ENCODE results near the gene GPR45. TPM values are rescaled to one million over a fixed set of nuclear protein-coding genes. Genes with fewer than 3 reads are reported as not detected.
"Not testable (repeated sequence)": the region's sequence is repeated elsewhere in the genome, so short reads cannot be mapped to it uniquely, and the experiment has no call there.

The GPR45 gene
- total RNA-seq, 1 donor from 2014 or later, result not detected

DNA sequence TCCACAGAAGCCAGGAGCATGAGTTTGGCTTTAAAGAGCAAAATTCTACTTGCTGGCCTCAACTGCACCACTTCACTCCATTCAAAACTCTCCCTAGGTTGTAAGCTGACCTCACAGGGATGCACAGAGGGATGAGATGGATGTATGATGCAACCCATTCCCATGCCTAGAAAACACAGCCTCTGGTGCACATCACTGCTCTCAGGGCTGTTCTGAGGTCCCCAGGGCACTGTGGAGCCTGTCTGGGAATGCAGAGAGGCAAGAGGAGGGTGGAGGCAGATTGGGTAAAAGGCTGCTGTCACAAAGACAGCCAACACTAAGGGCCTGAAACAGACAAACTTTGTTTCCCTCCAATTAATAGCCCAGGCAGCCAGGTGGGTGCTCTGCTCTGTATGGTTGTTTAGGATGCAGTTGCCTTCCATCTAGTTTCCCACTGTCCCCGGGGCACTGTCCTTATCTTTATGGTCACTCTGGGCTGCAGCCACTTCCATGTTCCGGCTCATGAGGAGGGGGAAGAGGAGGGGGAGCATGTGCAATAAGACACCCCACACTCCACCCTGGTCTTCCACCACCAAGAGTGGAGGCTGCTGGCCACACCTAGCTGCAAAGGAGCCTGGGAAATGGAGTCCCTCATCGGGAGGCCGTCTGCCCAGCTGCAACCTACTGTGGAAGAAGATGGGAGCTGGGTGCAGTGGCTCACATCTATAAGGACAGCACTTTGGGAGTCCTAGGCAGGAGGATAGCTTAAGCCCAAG is 7.0 kb downstream of the GPR45 start:
- Histone ChIP-seq H3K9me3 (no peaks in the 10 kb centered on the region), H3K27me3 (no peaks in the 10 kb centered on the region), H3K4me3 (no peak overlapping the region), H3K36me3 (no peaks in the 10 kb centered on the region), H3K27ac (no peak overlapping the region), H3K4me1 (no peaks in the 10 kb centered on the region)
- TF ChIP-seq, protein P1, sequence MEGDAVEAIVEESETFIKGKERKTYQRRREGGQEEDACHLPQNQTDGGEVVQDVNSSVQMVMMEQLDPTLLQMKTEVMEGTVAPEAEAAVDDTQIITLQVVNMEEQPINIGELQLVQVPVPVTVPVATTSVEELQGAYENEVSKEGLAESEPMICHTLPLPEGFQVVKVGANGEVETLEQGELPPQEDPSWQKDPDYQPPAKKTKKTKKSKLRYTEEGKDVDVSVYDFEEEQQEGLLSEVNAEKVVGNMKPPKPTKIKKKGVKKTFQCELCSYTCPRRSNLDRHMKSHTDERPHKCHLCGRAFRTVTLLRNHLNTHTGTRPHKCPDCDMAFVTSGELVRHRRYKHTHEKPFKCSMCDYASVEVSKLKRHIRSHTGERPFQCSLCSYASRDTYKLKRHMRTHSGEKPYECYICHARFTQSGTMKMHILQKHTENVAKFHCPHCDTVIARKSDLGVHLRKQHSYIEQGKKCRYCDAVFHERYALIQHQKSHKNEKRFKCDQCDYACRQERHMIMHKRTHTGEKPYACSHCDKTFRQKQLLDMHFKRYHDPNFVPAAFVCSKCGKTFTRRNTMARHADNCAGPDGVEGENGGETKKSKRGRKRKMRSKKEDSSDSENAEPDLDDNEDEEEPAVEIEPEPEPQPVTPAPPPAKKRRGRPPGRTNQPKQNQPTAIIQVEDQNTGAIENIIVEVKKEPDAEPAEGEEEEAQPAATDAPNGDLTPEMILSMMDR (IDR thresholded peaks at IDR 0.05), result no peak
- intact Hi-C loops (cut with DNase I), result no loop called here
- no peak for DNase-seq (ENCODE audit: low spot score in 2 of 2)

DNA sequence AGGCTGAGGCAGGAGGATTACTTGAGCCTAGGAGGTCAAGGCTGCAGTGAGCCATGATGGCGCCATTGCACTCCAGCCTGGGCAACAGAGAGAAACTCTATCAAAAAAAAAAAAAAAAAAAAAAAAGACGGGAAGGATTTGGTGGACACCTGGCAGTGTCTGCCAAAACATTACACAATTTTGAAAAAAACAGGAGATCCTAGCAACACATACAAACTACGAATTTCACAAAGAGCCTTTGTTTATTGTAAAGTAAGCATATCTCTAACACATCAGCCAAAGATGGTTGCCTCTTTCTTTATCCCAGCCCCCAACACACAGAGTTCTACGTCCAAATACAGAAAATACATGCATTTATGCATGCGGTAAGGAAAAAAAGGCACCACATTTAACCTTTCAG is 7.6 kb downstream of the GPR45 start:
- Histone ChIP-seq H3K27me3 (no peaks in the 10 kb centered on the region), H3K27ac (no peak overlapping the region), H3K9me3 (no peaks in the 10 kb centered on the region), H3K4me3 (no peak overlapping the region), H3K4me1 (no peaks in the 10 kb centered on the region), H3K36me3 (no peaks in the 10 kb centered on the region)
- no peak for DNase-seq (ENCODE audit: low spot score in 2 of 2)
- intact Hi-C loops (cut with DNase I), result no loop called here
- TF ChIP-seq, protein P1 (IDR thresholded peaks at IDR 0.05), result no peak

DNA sequence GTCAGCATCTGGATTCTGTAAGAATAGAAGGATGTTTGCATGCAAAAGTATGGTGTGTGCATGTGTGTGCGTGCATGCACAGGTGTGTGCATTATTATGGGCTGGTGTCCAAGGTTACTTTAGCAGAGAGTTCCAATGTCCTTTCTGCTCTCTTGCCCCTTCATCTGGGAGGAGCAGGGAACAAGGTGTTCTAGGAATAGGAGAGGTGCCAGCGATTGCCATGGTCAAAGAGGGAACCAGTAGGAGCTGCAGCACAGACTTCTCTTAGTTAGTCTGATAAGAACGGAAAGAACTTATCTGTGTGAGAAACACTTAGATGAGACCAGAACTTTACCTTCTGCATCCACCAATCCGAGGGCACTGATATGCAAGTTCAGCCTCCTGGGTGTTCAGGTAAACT is 8.3 kb downstream of the GPR45 start:
- DNase-seq (ENCODE audit: low spot score in 2 of 2), result no peak
- no peak overlapping the region for H3K4me3 ChIP-seq
- intact Hi-C loops (cut with DNase I), result no loop called here
- no peaks in the 10 kb centered on the region for H3K9me3 ChIP-seq
- H3K27ac ChIP-seq, result no peak overlapping the region
- no peaks in the 10 kb centered on the region for H3K4me1 ChIP-seq
- no peaks in the 10 kb centered on the region for H3K27me3 ChIP-seq
- TF ChIP-seq, protein P1 (IDR thresholded peaks at IDR 0.05), result no peak
- no peaks in the 10 kb centered on the region for H3K36me3 ChIP-seq

DNA sequence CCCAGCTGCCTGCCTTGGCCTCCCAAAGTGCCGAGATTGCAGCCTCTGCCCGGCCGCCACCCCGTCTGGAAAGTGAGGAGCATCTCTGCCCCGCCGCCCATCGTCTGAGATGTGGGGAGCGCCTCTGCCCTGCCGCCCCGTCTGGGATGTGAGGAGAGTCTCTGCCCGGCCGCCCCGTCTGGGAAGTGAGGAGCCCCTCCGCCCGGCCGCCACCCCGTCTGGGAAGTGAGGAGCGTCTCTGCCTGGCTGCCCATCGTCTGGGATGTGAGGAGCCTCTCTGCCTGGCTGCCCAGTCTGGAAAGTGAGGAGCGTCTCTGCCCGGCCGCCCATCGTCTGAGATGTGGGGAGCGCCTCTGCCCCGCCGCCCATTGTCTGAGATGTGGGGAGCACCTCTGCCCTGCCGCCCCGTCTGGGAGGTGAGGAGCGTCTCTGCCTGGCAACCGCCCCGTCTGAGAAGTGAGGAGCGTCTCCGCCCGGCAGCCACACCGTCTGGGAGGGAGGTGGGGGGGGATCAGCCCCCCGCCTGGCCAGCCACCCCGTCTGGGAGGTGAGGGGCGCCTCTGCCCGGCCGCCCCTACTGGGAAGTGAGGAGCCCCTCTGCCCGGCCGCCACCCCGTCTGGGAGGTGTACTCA is 9.6 kb downstream of the GPR45 start:
- H3K27ac ChIP-seq; H3K36me3 ChIP-seq; DNase-seq (ENCODE audit: low spot score in 2 of 2); intact Hi-C loops (cut with DNase I); H3K27me3 ChIP-seq; H3K4me1 ChIP-seq; H3K4me3 ChIP-seq; H3K9me3 ChIP-seq: not testable (repeated sequence)

DNA sequence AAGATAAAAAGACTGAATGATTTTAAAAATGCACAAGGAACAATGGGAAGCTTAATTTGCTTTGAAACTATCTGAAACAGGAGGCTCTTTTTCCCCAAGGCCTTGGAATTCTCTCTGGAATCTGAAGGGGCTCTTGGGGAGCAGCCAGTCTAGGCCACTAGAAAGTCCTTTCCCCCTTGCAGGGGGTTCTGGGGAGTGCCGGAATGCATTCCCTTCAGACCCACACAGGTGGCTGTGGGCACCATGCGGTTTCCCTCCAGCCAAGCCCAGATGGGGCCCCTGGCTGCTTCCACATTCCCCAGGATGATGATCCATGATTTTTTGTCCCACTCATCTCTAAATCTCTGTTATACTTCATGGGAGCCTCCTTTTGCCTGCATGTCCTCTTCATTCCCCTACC is 10.7 kb downstream of the GPR45 start:
- DNase-seq (ENCODE audit: low spot score in 2 of 2), result no peak

More for the DNA sequence above, 10.7 kb downstream of the GPR45 start:
- no peak overlapping the region for H3K4me3 ChIP-seq
- intact Hi-C loops (cut with DNase I), result no loop called here
- no peaks in the 10 kb centered on the region for H3K27me3 ChIP-seq
- TF ChIP-seq, protein P1 (IDR thresholded peaks at IDR 0.05), result no peak
- no peaks in the 10 kb centered on the region for H3K36me3 ChIP-seq
- no peaks in the 10 kb centered on the region for H3K4me1 ChIP-seq
- H3K9me3 ChIP-seq, result no peaks in the 10 kb centered on the region
- H3K27ac ChIP-seq, result no peak overlapping the region
